GM12878 (cell line): ENCODE results near the gene LMAN2. TPM values are rescaled to one million over a fixed set of nuclear protein-coding genes. Genes with fewer than 3 reads are reported as not detected.

Experiments
- ATAC-seq: fragments of 200-7000 bp; cut with Tn5 transposase; 3 replicates; pipeline ENCODE4 v1.9.1; 2020; ENCODE audit warnings: mild to moderate bottlenecking, moderate library complexity
- BruUV-seq: library from RNA; stranded (reverse); fragments of 400-500 nt; replicated peaks from 2 replicates; lab custom pipeline; 2021; lab: Mats Ljungman, UMichigan
- CTCF ChIA-PET: fragments of 300-600 bp; sonication (Branson Sonifier 250); formaldehyde crosslinking; extraction: SDS; loops from one replicate; lab custom pipeline; 2021; ENCODE audit warnings: inconsistent platforms; lab: Yijun Ruan, JAX
- POLR2A ChIA-PET: fragments of 350-600 bp; formaldehyde crosslinking; extraction: SDS; loops from one replicate; lab custom pipeline; 2021; ENCODE audit warnings: inconsistent platforms; lab: Charles Lee
- RAD21 ChIA-PET: fragments of 300-600 bp; sonication (Branson Sonifier 250); formaldehyde crosslinking; loops from one replicate; lab custom pipeline; 2023; ENCODE audit warnings: antibody characterized with exemption; ENCODE audit not compliant: unreplicated experiment; lab: Charles Lee
- SMC1A ChIA-PET: fragments of 300-600 bp; sonication (Branson Sonifier 250); formaldehyde crosslinking; loops from one replicate; lab custom pipeline; 2023; ENCODE audit not compliant: unreplicated experiment, uncharacterized antibody; lab: Charles Lee
- DNase-seq: peaks from one replicate; pipeline ENCODE4 v3.0.0-alpha.2; 2011; ENCODE audit warnings: low read depth, low spot score
- FAIRE-seq: peaks from 3 replicates; lab custom pipeline; 2011; peaks lifted over from hg19 to GRCh38; lab: Jason Lieb, UNC
- H2AFZ ChIP-seq: 2 replicates; pipeline ENCODE4 v1.6.0; 2011; ENCODE audit warnings: low read depth, low read length, control low read depth; ENCODE audit not compliant: control insufficient read depth
- H3K27ac ChIP-seq: 2 replicates; pipeline ENCODE4 v1.5.1; 2011; ENCODE audit warnings: control low read depth; ENCODE audit not compliant: control insufficient read depth, insufficient read depth
- H3K27me3 ChIP-seq, 2 experiments: replicated peaks in 1 of 2; 2 replicates each; pipeline versions ENCODE4 v1.6.0 to v1.6.1; 2011; ENCODE audit warnings: low read length in 1 of 2; ENCODE audit not compliant: control insufficient read depth in 2 of 2, insufficient read depth in 2 of 2
- H3K36me3 ChIP-seq, 2 experiments: 2 replicates each; pipeline ENCODE4 v1.5.1; 2011; ENCODE audit warnings: low read length in 1 of 2; ENCODE audit not compliant: control insufficient read depth in 2 of 2, insufficient read depth in 2 of 2
- H3K4me1 ChIP-seq: 2 replicates; pipeline ENCODE4 v1.6.1; 2011; ENCODE audit warnings: mild to moderate bottlenecking, low read length, moderate library complexity, mixed read lengths; ENCODE audit not compliant: control insufficient read depth, insufficient read depth
- H3K4me2 ChIP-seq: 2 replicates; pipeline ENCODE4 v1.6.0; 2011; ENCODE audit warnings: control low read depth; ENCODE audit not compliant: control insufficient read depth, insufficient read depth
- H3K4me3 ChIP-seq: fragments of 200-600 bp; sonication (generic); 2 replicates; pipeline ENCODE4 v1.5.1; 2016
- H3K79me2 ChIP-seq: 2 replicates; pipeline ENCODE4 v1.6.0; 2011; ENCODE audit warnings: low read length; ENCODE audit not compliant: control insufficient read depth, insufficient read depth
- H3K9ac ChIP-seq: 2 replicates; pipeline ENCODE4 v1.8.0; 2011; ENCODE audit warnings: low read length, control low read depth, mixed read lengths; ENCODE audit not compliant: control insufficient read depth, insufficient read depth
- H3K9me3 ChIP-seq: replicated peaks from 3 replicates; pipeline ENCODE4 v1.5.1; 2011; ENCODE audit warnings: mild to moderate bottlenecking, low read length; ENCODE audit not compliant: control insufficient read depth, insufficient read depth
- H4K20me1 ChIP-seq: 2 replicates; pipeline ENCODE4 v1.6.0; 2011; ENCODE audit not compliant: control insufficient read depth, insufficient read depth
- BMI1 ChIP-seq: fragments of 450-650 bp; IDR thresholded peaks from 2 replicates; pipeline ENCODE4 v1.6.1; 2016; ENCODE audit warnings: mild to moderate bottlenecking, moderate library complexity, borderline replicate concordance
- CBX5 ChIP-seq: sonication (generic); IDR thresholded peaks from 2 replicates; pipeline ENCODE4 v1.6.1; 2016; ENCODE audit warnings: low read depth, moderate library complexity, mild to moderate bottlenecking, inconsistent platforms
- CREM ChIP-seq: IDR thresholded peaks from 2 replicates; pipeline ENCODE4 v1.6.1; 2014; ENCODE audit warnings: antibody characterized with exemption, low read depth
- DPF2 ChIP-seq: fragments of 450-650 bp; IDR thresholded peaks from 2 replicates; pipeline ENCODE4 v1.6.1; 2017; ENCODE audit warnings: mild to moderate bottlenecking
- EP300 ChIP-seq, 2 experiments: fragments of 150-350 bp in 1 of 2; IDR thresholded peaks; 2 replicates each; pipeline ENCODE4 v1.6.1; 2011 to 2012; ENCODE audit warnings: low read depth in 2 of 2, low read length in 2 of 2, borderline replicate concordance in 1 of 2, improper control_type of control experiment in 1 of 2, inconsistent platforms in 1 of 2; ENCODE audit not compliant: control insufficient read depth in 1 of 2
- KDM1A ChIP-seq: fragments of 200-600 bp; sonication (generic); IDR thresholded peaks from 2 replicates; pipeline ENCODE4 v1.6.1; 2016; ENCODE audit warnings: borderline replicate concordance
- POLR2A ChIP-seq: IDR thresholded peaks from 2 replicates; pipeline ENCODE4 v1.6.1; 2011; ENCODE audit warnings: low read depth, mild to moderate bottlenecking, low read length
- RB1 ChIP-seq: fragments of 450-650 bp; formaldehyde crosslinking; IDR thresholded peaks from 2 replicates; pipeline ENCODE4 v1.6.1; 2017; ENCODE audit warnings: mild to moderate bottlenecking, borderline replicate concordance
- SUZ12 ChIP-seq: fragments of 200-600 bp; sonication (generic); IDR thresholded peaks from one replicate; pipeline ENCODE4 v1.6.1; 2018; ENCODE audit warnings: antibody characterized with exemption, mild to moderate bottlenecking; ENCODE audit not compliant: unreplicated experiment
- TAF1 ChIP-seq: IDR thresholded peaks from 2 replicates; pipeline ENCODE4 v1.6.1; 2011; ENCODE audit warnings: mild to moderate bottlenecking, low read depth, low read length, borderline replicate concordance
- TARDBP ChIP-seq: IDR thresholded peaks from 2 replicates; pipeline ENCODE4 v1.6.1; 2016; ENCODE audit warnings: borderline replicate concordance
- TCF12 ChIP-seq: IDR thresholded peaks from 2 replicates; pipeline ENCODE4 v1.6.1; 2011; ENCODE audit warnings: low read depth, mild to moderate bottlenecking, low read length
- USF1 ChIP-seq: IDR thresholded peaks from 2 replicates; pipeline ENCODE4 v1.6.1; 2011; ENCODE audit warnings: borderline replicate concordance, low read depth, mild to moderate bottlenecking, moderate library complexity, mixed read lengths, low read length; ENCODE audit not compliant: insufficient read depth; ENCODE audit errors: extremely low read length
- ZNF622 ChIP-seq: fragments of 450-650 bp; IDR thresholded peaks from 2 replicates; pipeline ENCODE4 v1.6.1; 2017; ENCODE audit warnings: mild to moderate bottlenecking, inconsistent platforms
- WGBS: methylation state at CpG from one replicate; pipeline ENCODE4 v1.1.6; 2016; ENCODE audit warnings: low lambda C conversion rate; ENCODE audit not compliant: insufficient replicate concordance, insufficient coverage; ENCODE audit errors: missing lambda C conversion rate; 5-methylcytosine and 5-hydroxymethylcytosine counted together
- in situ Hi-C: fragments of 300-500 bp; cut with MboI; formaldehyde crosslinking; loops from 9 replicates; pipeline ENCODE4 v1.14.3; 2018; ENCODE audit warnings: mixed read lengths
- intact Hi-C: fragments of 100-400 bp; cut with micrococcal nuclease; formaldehyde crosslinking; loops from one replicate; pipeline ENCODE4 v1.14.2; 2022; ENCODE audit not compliant: unreplicated experiment
- polyA plus RNA-seq, 11 experiments: library from polyadenylated mRNA; depleted of rRNA in 4 of 11; unstranded in 6 of 11; stranded (reverse) in 5 of 11; fragments of >200 nt; fragmentation: Nextera tagmentation in 4 of 11; fragmentation: Illumina TruSeq in 1 of 11; extraction: Ambion mirVana in 4 of 11; extraction: Trizol in 1 of 11; gene quantifications; 1 replicate in 1 of 11; 2 replicates in 10 of 11; pipeline versions ENCODE4 v1.2.1 to v1.2.3, GENCODE V29; 2011 to 2016; ENCODE audit warnings: inconsistent platforms in 2 of 11, missing spikeins in 2 of 11, low read depth in 1 of 11
- total RNA-seq, 4 experiments: library from RNA; depleted of rRNA in 3 of 4; stranded (reverse); fragments of >200 nt in 3 of 4; fragmentation: Illumina TruSeq in 1 of 4; extraction: Trizol in 1 of 4; gene quantifications; 2 replicates each; pipeline versions ENCODE4 v1.2.1 to v1.2.3, GENCODE V29; 2013 to 2021
- TF ChIP-seq, protein P1 (sequence below): IDR thresholded peaks from 2 replicates; pipeline ENCODE4 v1.6.1; 2012; ENCODE audit warnings: low read depth, low read length, improper control_type of control experiment

Gene LMAN2
- total and polyA plus RNA-seq, 10 of the 15 experiments (the other 5 are each of a cell fraction or from before 2014, with no cell fraction given), result 2.4 to 264 (median 147) TPM

- ATAC-seq, result no peak
- in situ Hi-C loops, result no loop called here
- Histone ChIP-seq H3K79me2 (peaks cover 25% of the 10 kb centered on the region), H3K4me3 (no peak overlapping the region), H3K27ac (no peak overlapping the region), H3K4me2 (no peak overlapping the region), H2AFZ (no peak overlapping the region), H3K9me3 (no peaks in the 10 kb centered on the region), H3K36me3 (peaks cover 12 to 14% of the 10 kb centered on the region in 2 experiments), H3K4me1 (peaks cover 56% of the 10 kb centered on the region), H3K27me3 (no peaks in the 10 kb centered on the region), H4K20me1 (no peaks in the 10 kb centered on the region)
- ChIA-PET RAD21 (interaction anchor here (0.7 to 0.8 kb wide), 2 partner anchors 11 to 22 kb away, joined by 3 read pairs; no protein-coding TSS in a partner anchor), SMC1A (no interaction called here), POLR2A (interaction anchor here (0.6 kb wide), 1 partner anchor 16 kb away, joined by 3 read pairs; no protein-coding TSS in a partner anchor), CTCF (no interaction called here)
- WGBS, result 98% methylated on average over 42 of the region's 46 CpGs
- intact Hi-C loops, result no loop called here
- DNase-seq, result no peak
- no peak for FAIRE-seq
- no peak for TF ChIP-seq KDM1A
- no peak for TF ChIP-seq TAF1
- TF ChIP-seq CBX5, result no peak
- TF ChIP-seq TCF12, result no peak
- TF ChIP-seq, protein P1, sequence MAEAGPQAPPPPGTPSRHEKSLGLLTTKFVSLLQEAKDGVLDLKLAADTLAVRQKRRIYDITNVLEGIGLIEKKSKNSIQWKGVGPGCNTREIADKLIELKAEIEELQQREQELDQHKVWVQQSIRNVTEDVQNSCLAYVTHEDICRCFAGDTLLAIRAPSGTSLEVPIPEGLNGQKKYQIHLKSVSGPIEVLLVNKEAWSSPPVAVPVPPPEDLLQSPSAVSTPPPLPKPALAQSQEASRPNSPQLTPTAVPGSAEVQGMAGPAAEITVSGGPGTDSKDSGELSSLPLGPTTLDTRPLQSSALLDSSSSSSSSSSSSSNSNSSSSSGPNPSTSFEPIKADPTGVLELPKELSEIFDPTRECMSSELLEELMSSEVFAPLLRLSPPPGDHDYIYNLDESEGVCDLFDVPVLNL, result no peak
- TF ChIP-seq USF1, result no peak
- TF ChIP-seq POLR2A, result no peak
- TF ChIP-seq TARDBP, result no peak
- no peak for TF ChIP-seq ZNF622
- no peak for TF ChIP-seq RB1
- TF ChIP-seq CREM, result no peak
- TF ChIP-seq DPF2, result no peak
- TF ChIP-seq EP300 (IDR thresholded peaks at IDR 0.05; ENCODE audit: borderline replicate concordance in 1 of 2, control insufficient read depth in 1 of 2, low read depth in 2 of 2, low read length in 2 of 2), result no peak
- no peak for TF ChIP-seq SUZ12
- no peak for TF ChIP-seq BMI1
- TF ChIP-seq, all 136 proteins: peak for 0
- no peak overlapping the region for H3K9ac ChIP-seq
- BruUV-seq, result no TSS peak
Measured at GRCh38 chr5:177367323-177367848, 15.9 kb upstream of the LMAN2 start.
